Measurements from ENCODE around the gene NOTCH3.

Gene NOTCH3

GRCh38 chr19:15184776-15185175 is 16.0 kb downstream of the NOTCH3 start:
- no peak for DNase-seq
- intact Hi-C loops (cut with DNase I; ENCODE audit: low total_unique reads) = no loop called here
- Histone ChIP-seq H3K4me1 (peaks cover 0 to 47% (median 8%) of the 10 kb centered on the region in 4 donors), H3K9me3 (no peaks in the 10 kb centered on the region), H3K4me3 (no peak overlapping the region), H3K27ac (peak overlapping the region; percentile 17 to 53), H3K36me3 (peaks cover 81 to 98% (median 96%) of the 10 kb centered on the region in 3 donors), H3K27me3 (no peaks in the 10 kb centered on the region)
- no peak for TF ChIP-seq CTCF (IDR thresholded peaks at IDR 0.05)

GRCh38 chr19:15181394-15181793 is 19.4 kb downstream of the NOTCH3 start:
- H3K4me3 ChIP-seq = no peak overlapping the region
- H3K36me3 ChIP-seq = peaks cover 68 to 95% (median 88%) of the 10 kb centered on the region in 3 donors
- peak overlapping the region; percentile 56 to 78 for H3K27ac ChIP-seq
- peaks cover 0 to 55% (median 20%) of the 10 kb centered on the region in 4 donors for H3K4me1 ChIP-seq
- intact Hi-C loops (cut with DNase I; ENCODE audit: low total_unique reads) = no loop called here
- TF ChIP-seq CTCF (IDR thresholded peaks at IDR 0.05) = no peak
- DNase-seq = no peak
- no peaks in the 10 kb centered on the region for H3K27me3 ChIP-seq
- H3K9me3 ChIP-seq = no peaks in the 10 kb centered on the region

- H3K36me3 ChIP-seq = peaks cover 68 to 95% (median 88%) of the 10 kb centered on the region in 3 donors
- no peaks in the 10 kb centered on the region for H3K9me3 ChIP-seq
- peak overlapping the region; percentile 56 to 78 for H3K27ac ChIP-seq
- TF ChIP-seq CTCF (IDR thresholded peaks at IDR 0.05) = no peak
- intact Hi-C loops (cut with DNase I; ENCODE audit: low total_unique reads) = no loop called here
- DNase-seq = no peak
- no peak overlapping the region for H3K4me3 ChIP-seq
- no peaks in the 10 kb centered on the region for H3K27me3 ChIP-seq
- peaks cover 0 to 57% (median 20%) of the 10 kb centered on the region in 4 donors for H3K4me1 ChIP-seq
Measured at GRCh38 chr19:15180451-15181390, 20.1 kb downstream of the NOTCH3 start.

GRCh38 chr19:15178629-15179308 is 22.0 kb downstream of the NOTCH3 start:
- Histone ChIP-seq H3K27ac (peak overlapping the region; percentile 73 to 78), H3K27me3 (no peaks in the 10 kb centered on the region), H3K4me3 (no peak overlapping the region), H3K9me3 (no peaks in the 10 kb centered on the region), H3K4me1 (peaks cover 0 to 51% (median 20%) of the 10 kb centered on the region in 4 donors), H3K36me3 (peaks cover 69 to 96% (median 83%) of the 10 kb centered on the region in 3 donors)
- intact Hi-C loops (cut with DNase I; ENCODE audit: low total_unique reads) = loop anchor here (5.0 to 10.0 kb wide), 3 partner anchors 199 to 376 kb away; partner anchors contain the start of gene AKAP8
- no peak for TF ChIP-seq CTCF (IDR thresholded peaks at IDR 0.05)
- DNase-seq = no peak

GRCh38 chr19:15177269-15178116 is 23.3 kb downstream of the NOTCH3 start:
- Histone ChIP-seq H3K9me3 (no peaks in the 10 kb centered on the region), H3K4me3 (peak overlapping the region; percentile 12 to 30), H3K4me1 (peaks cover 0 to 48% (median 20%) of the 10 kb centered on the region in 4 donors), H3K36me3 (peaks cover 65 to 96% (median 82%) of the 10 kb centered on the region in 3 donors), H3K27me3 (no peaks in the 10 kb centered on the region), H3K27ac (peak overlapping the region; percentile 73 to 78)
- TF ChIP-seq CTCF (IDR thresholded peaks at IDR 0.05) = peak; percentile 97 to 100
- intact Hi-C loops (cut with DNase I; ENCODE audit: low total_unique reads) = loop anchor here (2.0 to 10.0 kb wide), 4 partner anchors 73 to 377 kb away; partner anchors contain the start of gene AKAP8
- DNase-seq = peak; percentile 73 to 89

Data from tibial artery (tissue), 4 donors.